ENCODE results near the gene SCARB1. TPM values are rescaled to one million over a fixed set of nuclear protein-coding genes. Genes with fewer than 3 reads are reported as not detected.

The SCARB1 gene
- total RNA-seq, 1 experiment from 2014 or later = 31.3 TPM

- no peak overlapping the region for H3K9ac ChIP-seq (ENCODE audit: extremely low read depth, insufficient read length, low read length)
- no peak overlapping the region for H3K27ac ChIP-seq (ENCODE audit: insufficient read length, low read depth, low read length)
- no peaks in the 10 kb centered on the region for H3K27me3 ChIP-seq (ENCODE audit: insufficient read depth, low read length)
- H3K14ac ChIP-seq (ENCODE audit: insufficient read depth, low read length) = no peak overlapping the region
- no peak overlapping the region for H2AK5ac ChIP-seq (ENCODE audit: insufficient read length, low read length)
- no peaks in the 10 kb centered on the region for H3K79me2 ChIP-seq (ENCODE audit: insufficient read depth, low read length)
- peaks cover 20 to 42% of the 10 kb centered on the region in 2 experiments for H3K4me1 Mint-ChIP-seq
- no peak overlapping the region for H3T11ph ChIP-seq (ENCODE audit: low read length)
- no peaks in the 10 kb centered on the region for H3K36me3 Mint-ChIP-seq (ENCODE audit: insufficient read depth in 1 of 3, low read depth in 3 of 3)
- H2BK20ac ChIP-seq (ENCODE audit: low read depth, low read length, poor library complexity, severe bottlenecking) = no peak overlapping the region
- WGBS (ENCODE audit: extremely low coverage, insufficient read length, low lambda C conversion rate) = no CpG with 5 or more reads among the region's 7 CpGs
- no peak overlapping the region for H3K23ac ChIP-seq (ENCODE audit: insufficient read length, low read depth, low read length)
- no peaks in the 10 kb centered on the region; a peak in 1 of 5 replicates for H3K9me3 Mint-ChIP-seq
- no peak overlapping the region for H3K4me3 Mint-ChIP-seq
- H4K91ac ChIP-seq (ENCODE audit: insufficient read length, low read depth, low read length) = no peak overlapping the region
- H3K4me1 ChIP-seq (ENCODE audit: insufficient read depth, low read length) = no peaks in the 10 kb centered on the region; the same call in 1 of the 2 replicates
- H4K8ac ChIP-seq (replicated peaks; ENCODE audit: insufficient read length, low read depth, low read length) = no peak overlapping the region
- DNase-seq = no peak
- H2BK12ac ChIP-seq (ENCODE audit: insufficient read length, low read depth, low read length) = no peak overlapping the region
- no peak overlapping the region for H2BK120ac ChIP-seq (ENCODE audit: low read depth, low read length, poor library complexity, severe bottlenecking)
- TF ChIP-seq CTCF (conservative IDR thresholded peaks at IDR 0.05) = no peak
- no peaks in the 10 kb centered on the region; the same call in none of the 2 replicates for H3K27me3 Mint-ChIP-seq (ENCODE audit: low read depth)
- no peak overlapping the region for H2AFZ ChIP-seq (ENCODE audit: low read length)
- no peaks in the 10 kb centered on the region for H3K9me3 ChIP-seq (ENCODE audit: control insufficient read depth, low read depth, low read length)
- no peak overlapping the region for H3K4ac ChIP-seq (ENCODE audit: low read depth, low read length)
- H3K4me2 ChIP-seq (ENCODE audit: insufficient read depth, insufficient read length, low read length) = no peak overlapping the region
- no peaks in the 10 kb centered on the region for H3K79me1 ChIP-seq (ENCODE audit: insufficient read depth, low read depth, low read length, poor library complexity, severe bottlenecking)
- no peak overlapping the region for H3K18ac ChIP-seq (ENCODE audit: insufficient read length, low read depth, low read length)
- H3K56ac ChIP-seq (ENCODE audit: insufficient read length, low read depth, low read length) = no peak overlapping the region
- H4K5ac ChIP-seq (ENCODE audit: insufficient read length, low read depth, low read length) = no peak overlapping the region
- H2BK5ac ChIP-seq (ENCODE audit: insufficient read length, low read length) = no peak overlapping the region
- no peaks in the 10 kb centered on the region for H4K20me1 ChIP-seq (ENCODE audit: control insufficient read depth, insufficient read depth, insufficient read length)
- H3K27ac Mint-ChIP-seq = peak overlapping the region in 1 of 3 experiments; percentile 65; a peak in 2 of 7 replicates
- no peaks in the 10 kb centered on the region for H3K23me2 ChIP-seq (ENCODE audit: insufficient read length, low read depth, low read length, poor library complexity, severe bottlenecking)
- H2BK15ac ChIP-seq (ENCODE audit: low read depth, low read length) = no peak overlapping the region
Measured at GRCh38 chr12:124744273-124744640, 119.4 kb downstream of the SCARB1 start.
